HG03103 (cell line): ENCODE measurements around the gene C1QTNF7.

Experiments used
- ATAC-seq: cut with Tn5 transposase; IDR thresholded peaks from one replicate; pipeline ENCODE4 v1.9.1; 2021; ENCODE audit warnings: low read depth; ENCODE audit not compliant: unreplicated experiment

Gene C1QTNF7

DNA sequence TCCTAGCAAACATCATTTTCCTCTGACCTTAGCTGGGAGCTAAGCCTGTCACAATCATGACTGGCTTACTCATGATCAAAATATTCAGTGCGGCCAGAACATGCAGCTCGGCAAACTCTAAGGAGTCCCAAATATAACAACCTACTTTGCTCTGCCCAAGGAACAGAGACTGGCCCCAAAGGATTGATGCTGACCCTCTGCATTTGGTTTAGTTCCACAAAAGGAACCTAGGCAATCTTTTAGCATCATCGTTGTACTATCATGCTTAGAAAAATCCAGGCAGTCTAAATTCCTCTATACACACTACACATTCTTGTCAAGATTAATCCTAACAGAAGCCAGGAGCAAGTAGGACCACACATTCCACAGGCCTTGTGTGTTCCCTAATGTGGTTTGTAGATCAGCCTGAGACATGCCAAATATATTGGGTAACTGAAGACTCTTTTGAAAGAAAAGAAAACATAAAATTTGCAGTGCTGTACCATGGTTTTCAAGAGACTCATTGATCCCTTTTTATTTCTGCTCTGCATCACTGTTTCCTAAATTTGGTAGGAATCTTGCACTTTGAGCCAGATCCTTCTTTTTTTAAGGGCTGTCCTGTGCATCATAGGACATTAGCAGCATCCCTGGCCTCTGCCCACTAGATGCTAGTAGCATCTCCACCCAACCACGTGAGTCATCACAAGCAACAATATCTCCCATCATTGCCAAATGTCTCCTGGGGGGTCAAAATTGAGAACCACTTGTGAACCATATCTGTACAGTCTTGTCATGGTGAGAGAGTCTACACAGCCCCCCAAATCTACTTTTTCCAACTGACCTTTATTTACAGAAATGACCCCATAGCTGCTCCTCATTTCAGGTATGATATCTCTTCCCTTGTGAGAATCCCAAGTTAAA, 24.3 kb downstream of the C1QTNF7 start:
- ATAC-seq: no peak

DNA sequence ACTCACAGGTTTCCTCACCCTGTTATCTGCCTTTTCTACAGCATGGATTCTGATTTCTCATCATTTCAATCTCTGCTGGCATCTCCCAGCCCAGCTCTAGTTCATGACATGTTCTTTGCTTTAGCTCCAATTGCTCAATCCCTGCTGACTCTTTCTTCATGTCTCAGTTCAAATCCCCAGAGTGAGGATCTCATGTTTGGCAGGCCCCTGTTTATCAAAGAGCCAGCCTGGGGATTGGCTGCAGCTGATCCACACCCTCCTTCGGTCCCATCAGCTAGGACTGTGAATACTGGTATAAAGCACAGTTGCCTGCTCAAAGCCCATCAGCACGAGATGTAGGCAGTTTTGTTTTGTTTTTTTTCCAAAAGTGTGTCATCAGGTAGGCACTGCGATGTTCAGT, 27.5 kb downstream of the C1QTNF7 start:
- ATAC-seq: no peak

DNA sequence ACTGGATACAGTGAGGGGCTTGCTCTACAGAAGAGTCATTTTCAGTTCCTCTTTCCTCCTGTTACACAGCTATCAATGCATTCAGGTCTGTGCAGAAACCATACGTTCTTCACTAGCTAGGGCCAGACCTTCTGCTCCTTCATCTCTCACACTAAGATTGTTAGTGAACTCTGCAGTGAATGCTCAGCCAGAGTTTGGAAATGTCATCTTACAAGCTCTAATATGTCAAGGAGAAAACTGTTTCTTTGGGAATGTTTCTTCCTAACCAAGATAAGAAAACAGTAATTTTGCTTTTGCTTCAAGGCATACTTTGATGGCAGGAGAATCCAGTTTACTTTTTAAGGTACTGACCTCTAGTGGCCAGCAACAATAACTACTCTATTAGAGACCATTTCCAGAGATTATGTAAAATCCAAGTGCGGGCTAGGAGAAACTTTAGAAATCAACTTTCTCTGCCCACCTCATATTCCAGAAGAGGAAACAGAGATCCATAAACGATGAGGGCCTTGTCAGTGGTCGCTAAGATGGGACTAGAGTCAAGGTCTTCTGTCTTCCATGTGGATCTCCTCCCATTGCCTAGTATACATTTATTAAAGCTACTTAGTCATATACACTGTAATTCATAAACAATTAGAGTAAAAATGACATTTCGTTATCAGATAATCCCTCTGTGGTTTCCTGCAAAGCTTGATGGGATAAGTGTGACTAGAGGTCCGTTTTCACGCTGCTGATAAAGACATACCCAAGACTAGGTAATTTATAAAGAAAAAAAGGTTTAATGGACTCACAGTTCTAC, 29.8 kb downstream of the C1QTNF7 start:
- ATAC-seq: peak; percentile 100

DNA sequence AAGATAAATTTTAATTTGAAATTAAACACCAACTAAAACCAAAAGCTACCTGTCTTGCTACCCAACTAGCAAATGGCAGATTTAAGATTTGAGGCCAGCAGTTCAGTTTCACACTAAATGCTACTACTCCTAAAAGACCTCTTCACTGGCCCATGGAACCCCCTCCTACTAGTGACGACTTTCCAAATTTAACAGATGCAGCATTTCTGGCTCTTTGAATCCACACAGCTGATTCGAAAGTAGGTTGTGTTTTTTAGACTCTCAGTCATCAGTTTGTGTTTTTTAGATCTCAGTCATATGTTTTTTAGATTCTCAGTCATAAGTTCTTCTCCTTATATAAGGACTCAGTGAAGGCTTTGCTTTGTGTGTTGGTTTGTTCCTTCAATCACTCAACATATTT, 30.8 kb downstream of the C1QTNF7 start:
- no peak for ATAC-seq

DNA sequence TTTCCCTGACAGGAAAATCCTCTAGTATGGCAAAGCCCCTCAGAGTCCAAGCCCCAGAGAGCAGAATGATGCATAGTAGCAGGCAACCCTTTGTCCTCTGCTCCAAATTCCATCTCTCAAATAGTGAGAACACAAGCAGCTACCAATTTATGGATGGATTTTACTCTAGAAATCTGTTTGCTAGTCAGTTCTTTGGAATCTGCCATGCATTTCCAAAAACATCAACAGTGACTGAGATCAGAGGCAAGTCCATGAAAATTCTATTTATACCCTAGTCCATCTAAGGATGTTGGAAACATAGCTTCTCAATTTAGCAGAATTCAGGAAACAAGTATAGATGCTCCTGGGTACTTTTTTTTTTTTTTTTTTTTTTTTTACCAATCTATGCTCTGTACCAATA, 31.9 kb downstream of the C1QTNF7 start:
- no peak for ATAC-seq

DNA sequence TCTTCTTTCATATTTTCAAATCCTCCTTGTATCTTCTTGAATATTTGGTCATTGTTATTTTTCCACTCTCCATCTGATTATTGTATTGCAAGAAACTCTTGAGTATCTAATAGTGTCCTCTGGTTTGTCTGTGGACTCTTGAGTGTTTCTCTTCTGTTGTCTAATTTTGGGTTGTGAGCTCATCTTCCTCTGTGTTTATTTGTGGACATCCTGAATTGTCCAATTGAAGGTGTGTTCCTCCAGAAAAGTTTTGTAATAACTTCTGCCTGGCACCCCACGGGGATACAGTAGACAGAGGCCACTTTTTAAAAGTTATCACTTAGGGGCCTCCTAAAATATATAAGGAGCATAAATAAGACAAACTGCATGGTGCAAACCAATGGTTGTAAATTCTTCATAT, 38.8 kb downstream of the C1QTNF7 start:
- ATAC-seq: no peak

DNA sequence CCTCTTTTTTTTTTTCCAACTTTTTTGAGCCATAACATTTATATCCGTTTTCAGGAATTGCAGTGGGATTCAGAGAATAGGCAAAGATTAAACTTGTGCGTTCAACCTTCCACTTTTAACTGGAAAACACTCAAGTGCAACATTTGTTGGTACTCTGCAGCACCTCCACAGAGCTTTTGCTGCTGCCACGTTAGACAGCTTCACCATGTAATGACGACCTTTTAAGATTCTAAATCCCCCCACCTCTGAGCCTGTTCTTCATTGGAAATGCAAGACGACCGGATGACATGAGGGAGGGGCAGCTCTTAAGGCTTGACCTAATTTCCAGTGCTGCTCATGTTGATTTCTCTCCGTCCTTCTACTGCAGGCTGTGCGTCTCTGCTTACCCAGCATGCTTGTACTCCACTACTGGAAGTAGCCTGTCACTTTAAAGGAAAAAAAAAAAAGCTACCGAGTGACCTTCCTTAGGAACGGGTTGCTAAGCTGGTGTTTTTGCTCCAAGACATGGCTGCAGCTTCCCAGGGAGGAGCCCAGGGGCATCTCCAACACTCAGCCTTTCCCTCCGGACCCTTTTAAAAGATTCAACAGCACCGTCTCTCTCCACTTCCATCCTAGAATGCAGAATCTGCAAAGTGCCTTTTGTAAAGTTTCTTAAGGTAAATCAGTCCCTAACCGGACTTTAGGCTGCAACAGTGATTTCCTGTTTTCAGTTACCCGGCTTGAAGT, 41.7 kb downstream of the C1QTNF7 start, which contains the start of gene CC2D2A:
CC2D2A (plus strand) TSS at position 481 of the 726 bp plus-strand sequence. CDS start 6,051 bp downstream, outside the sequence.
- no peak for ATAC-seq

DNA sequence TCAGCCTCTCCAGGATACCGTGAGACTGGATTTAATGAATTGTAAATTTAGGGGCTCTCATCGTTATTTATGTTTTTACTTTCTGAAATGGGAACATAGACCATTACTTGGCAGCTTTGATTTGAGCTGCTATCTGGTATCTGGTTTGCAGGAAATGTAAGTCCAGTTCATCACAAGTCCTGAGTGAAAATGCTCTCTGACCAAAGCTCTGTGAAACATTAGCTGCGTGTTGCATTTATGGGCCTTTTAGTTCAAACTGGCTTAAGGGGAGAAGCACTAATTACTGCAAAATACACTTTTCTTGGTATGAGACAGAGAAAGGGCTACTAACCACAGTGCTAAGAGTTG, 42.3 kb downstream of the C1QTNF7 start:
- ATAC-seq: no peak

DNA sequence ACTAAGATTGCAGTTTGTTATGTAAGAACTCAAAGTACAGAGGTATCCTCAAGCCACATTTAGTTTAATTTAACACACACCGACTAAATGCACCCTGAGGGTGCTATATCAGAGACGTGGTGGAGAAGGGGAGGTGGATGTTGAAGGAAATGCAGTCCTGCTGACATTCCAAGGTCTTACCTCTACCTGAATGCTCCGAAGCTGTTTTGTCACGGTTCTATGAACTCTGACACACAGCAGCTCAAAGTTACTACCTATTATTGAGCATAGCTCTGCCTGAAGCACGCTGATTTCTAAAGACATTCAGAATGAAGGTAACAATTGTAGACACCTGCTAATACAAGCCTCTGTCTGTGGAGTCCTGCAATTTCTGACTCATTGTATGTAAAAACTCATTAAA, 48.6 kb downstream of the C1QTNF7 start:
- ATAC-seq: no peak

DNA sequence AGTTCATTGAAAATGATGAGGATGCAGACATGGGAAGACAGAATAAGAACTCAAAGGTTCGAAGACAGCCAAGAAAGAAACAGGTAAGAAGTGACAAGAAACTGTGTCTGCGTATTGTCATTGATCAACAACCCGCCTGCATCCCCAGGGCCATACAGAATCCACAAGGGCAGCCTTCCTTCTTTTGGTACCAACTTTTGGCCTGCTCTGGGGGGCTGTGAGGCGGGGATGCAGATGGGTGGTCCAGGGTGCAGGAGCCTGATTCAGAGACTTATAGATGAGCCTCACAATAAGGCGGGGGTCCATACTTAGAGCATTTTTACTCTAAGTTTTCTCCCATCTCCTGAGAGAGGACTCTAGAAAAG, 50.9 kb downstream of the C1QTNF7 start:
- no peak for ATAC-seq

DNA sequence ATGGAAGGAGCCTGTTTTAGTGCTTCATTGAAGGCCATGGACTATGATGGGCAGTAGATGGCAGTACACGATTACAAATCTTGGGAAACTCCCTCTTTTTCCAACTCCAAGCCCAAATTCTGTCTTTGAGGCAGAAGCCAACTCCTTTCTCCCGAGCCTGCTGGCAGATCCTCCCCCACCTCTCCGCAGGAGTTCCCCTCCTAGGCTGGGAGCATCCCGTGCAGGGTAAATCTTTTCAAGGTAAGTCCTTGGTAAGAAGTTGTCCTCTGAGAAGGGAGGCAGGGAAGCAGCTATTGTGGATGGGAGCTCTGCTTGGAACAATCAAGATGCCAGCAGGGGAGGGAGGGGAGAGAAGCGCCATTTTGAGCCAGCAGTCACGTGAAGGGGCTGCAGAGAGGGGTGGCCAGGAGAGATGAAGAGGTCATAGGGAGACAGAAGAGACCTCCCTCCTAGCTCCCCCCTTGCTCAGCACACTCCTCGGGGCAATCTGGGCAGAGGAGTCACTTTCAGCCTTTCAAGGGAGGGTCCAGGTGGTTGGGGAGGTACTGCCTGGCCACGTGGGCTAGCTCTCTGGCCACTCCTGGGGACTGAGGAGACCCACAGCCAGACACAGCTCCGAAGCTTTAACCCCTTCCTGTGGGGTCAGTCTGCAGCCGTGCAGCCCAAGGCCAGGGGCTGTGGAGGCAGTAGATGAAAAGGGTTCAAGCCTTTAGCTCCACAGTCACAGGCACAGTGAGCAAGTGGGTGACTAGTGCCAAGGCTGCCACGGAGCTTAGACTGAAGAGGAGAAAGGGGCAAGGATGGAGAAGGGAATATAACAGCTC, 51.5 kb downstream of the C1QTNF7 start:
- ATAC-seq: no peak

DNA sequence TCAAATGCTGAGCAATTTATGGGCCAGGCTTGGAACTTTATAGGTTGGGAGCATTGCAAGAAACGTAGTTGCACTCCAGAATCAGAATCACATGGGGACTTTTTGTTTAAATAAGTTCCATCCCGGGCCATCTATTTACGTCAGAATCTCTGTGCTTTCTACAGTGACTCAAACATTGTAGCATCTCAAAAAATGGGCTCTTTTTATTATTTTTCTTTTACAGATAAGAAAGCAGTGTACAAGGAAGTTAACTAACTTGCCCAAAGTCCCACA, 52.0 kb downstream of the C1QTNF7 start:
- no peak for ATAC-seq

DNA sequence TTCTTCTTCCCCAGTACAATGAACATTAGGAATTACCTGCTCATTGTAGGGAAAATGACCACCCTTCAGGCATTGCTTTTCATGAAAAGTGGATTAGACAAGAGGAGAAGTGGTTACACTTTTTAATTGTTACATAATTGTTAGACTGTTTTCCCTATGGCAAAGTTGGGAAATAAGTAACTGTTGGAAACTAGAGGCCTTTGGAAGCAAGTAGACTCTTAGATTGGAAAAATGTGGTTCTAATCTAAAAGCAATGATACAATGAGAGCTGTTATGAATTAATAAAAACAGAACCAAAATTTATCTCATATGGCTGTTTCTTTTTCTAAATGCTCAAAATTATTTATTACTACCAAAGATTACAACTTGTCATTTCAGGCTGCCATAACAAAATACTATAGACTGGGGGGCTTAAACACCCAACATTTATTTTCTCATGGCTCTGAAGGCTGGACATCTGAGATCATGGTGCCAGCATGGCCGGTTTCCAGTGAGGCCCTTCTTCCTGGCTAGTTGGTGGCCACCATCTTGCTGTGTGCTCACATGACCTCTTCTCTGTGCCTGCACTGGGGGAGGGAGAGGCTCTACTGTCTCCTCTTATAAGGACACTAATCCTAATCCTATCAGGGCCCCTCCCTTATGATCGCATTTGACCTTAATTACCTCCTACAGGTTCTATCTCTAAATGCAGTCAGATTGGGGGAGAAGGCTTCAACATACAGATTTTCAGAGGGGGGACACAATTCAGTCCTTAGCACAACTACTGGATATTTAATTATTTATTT, 54.3 kb downstream of the C1QTNF7 start:
- ATAC-seq: no peak

DNA sequence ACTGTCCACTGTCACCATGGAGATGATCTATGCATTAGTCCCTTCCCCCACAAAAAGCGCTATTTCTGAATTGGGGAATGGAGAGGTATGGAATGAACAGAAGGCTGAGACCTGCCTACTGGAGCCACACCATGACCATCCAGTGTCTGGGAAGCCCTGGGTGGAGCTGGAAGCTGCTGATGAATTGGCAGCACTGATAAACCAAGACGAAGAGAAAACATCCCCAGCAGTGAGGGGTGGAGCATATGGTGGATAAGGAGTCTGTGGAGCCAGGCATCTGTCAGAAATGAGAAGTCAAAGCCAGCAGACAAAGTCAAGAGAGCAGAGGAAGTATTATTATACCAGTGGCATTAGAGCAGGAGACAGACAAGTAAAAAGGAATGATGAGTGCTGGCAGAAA, 55.0 kb downstream of the C1QTNF7 start:
- no peak for ATAC-seq

DNA sequence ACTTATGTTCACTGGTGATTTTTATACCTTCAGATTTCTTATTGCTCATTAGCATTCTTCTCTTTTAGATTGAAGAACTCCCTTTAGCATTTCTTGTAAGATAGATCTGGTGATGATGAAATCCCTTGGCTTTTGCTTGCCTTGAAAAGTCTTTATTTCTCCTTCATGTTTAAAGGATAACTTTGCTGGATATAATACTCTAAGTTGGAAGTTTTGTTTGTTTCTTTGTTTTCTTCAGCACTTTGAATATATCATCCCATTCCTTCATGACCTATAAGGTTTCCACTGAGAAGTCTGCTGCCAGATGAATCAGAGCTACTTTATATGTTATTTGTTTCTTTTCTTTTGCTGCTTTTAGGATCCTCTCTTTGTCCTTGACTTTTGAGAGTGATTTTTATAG, 60.3 kb downstream of the C1QTNF7 start:
- no peak for ATAC-seq

DNA sequence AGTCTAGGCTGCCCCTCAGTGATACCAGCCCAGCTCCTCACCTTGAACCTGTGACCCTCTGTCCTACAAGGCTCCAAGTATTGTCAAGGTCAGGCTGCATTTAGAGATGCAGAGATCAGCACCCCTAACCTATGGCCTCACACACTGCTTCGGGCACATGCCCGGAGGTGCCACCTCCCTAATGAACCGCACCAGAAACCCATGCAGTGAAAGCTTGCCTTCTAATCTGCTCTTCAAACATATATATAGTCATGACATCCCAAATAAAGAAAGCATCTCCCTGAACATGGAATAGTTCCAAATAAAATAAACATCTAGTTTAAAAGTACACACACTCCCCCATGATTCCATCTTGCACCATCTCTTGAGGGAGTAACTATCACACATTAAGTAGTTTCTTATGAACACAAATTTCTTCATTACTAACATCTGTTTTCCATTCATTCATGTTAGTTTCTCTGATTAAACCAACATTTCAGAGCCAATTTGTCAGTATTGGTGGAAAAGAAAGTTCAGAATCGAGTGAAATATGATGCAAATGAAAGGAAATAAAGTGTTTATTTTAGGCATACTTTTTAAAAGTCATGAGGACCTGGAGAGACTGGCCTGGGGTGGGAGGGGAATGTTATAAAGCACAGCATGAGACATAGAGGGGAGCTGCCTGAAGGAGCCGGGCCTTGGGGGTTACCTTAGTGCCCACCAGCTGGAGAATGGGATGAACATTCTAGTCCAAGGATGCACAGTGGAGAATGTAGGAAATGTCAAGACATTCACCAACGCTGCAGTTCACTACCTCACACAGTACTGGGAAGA, 61.0 kb downstream of the C1QTNF7 start:
- no peak for ATAC-seq

DNA sequence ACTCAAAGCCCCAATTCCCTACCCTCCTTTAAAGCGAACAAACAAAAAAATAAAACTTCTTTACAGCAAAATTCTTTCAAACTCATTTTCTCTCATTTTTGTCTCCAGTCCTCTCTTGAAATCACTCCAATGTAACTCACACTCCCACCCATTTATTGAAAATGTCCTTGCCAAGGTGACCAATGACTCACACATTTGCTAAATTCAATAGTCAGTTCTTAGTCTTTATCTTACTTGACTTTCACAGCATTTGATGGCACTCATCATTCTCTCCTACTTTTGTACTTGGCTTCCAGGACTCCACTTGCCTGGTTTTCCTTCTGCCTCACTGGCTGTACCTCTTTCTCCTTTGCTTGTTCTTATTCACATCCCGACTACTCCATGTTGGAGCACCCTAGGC, 61.7 kb downstream of the C1QTNF7 start:
- ATAC-seq: no peak

DNA sequence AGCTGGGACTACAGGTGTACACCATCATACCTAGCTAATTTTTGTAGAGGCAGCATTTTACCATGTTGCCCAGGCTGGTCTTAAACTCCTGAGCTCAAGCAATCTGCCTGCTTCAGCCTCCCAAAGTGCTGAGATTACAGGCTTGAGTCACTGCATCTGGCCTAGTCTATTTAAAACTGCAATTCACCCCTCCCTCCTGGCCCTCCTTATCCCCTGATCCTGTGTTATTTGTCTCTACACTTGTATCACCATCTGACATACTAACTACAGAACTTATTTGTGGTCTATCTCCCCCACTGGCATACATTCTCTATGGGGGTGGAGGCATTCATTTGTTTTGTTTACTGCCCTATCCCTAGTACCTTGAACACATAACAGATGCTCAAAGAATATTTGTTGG, 65.6 kb downstream of the C1QTNF7 start:
- ATAC-seq: no peak

DNA sequence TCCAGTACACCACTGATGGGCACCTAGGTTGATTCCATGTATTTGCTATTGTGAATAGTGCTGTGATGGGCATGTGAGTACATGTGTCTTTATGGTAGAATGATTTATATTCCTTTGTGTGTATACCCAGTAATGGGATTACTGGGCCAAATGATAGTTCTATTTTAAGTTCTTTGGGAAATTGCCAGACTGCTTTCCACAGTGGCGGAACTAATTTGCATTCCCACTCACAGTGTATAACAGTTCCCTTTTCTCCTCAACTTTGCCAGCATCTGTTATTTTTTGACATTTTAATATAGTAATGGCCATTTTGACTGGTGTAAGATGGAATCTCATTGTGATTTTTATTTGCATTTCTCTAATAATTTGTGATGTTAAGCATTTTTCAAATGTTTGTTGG, 67.8 kb downstream of the C1QTNF7 start:
- ATAC-seq: no peak
